Esophagus muscularis mucosa (tissue), 4 donors: ENCODE data around the gene GNL3.

Source experiments
- CTCF ChIP-seq, 3 experiments: fragments of 200-600 bp in 2 of 3; fragments of 450-650 bp in 1 of 3; sonication (generic) in 2 of 3; IDR thresholded peaks; one replicate each; pipeline ENCODE4 v1.5.1; 2017 to 2019; ENCODE audit warnings: antibody characterized with exemption in 3 of 3, mild to moderate bottlenecking in 2 of 3, moderate library complexity in 1 of 3
- EP300 ChIP-seq: sonication (generic); formaldehyde crosslinking; IDR thresholded peaks from one replicate; pipeline ENCODE4 v1.6.1; 2017; ENCODE audit warnings: antibody characterized with exemption
- POLR2A ChIP-seq: fragments of 450-650 bp; IDR thresholded peaks from one replicate; pipeline ENCODE4 v1.6.1; 2017; ENCODE audit warnings: antibody characterized with exemption, moderate library complexity, mild to moderate bottlenecking, low read depth
- POLR2AphosphoS5 ChIP-seq, 2 donors: sonication (generic); formaldehyde crosslinking; IDR thresholded peaks; one replicate each; pipeline ENCODE4 v1.6.1; 2017; ENCODE audit warnings: antibody characterized with exemption in 2 of 2

GRCh38 chr3:52636673-52637072 lies 49.2 kb upstream of the GNL3 start:
- TF ChIP-seq CTCF (IDR thresholded peaks at IDR 0.05) (no peak), POLR2A (no peak), POLR2AphosphoS5 (IDR thresholded peaks at IDR 0.05) (no peak), EP300 (no peak)
